ENCODE results near the gene TMEM178B.
"Not testable (repeated sequence)": the region's sequence is repeated elsewhere in the genome, so short reads cannot be mapped to it uniquely, and the experiment has no call there.

TMEM178B gene

GRCh38 chr7:141045842-141046620 lies 27.8 kb upstream of the TMEM178B start:
- no peaks in the 10 kb centered on the region for H3K9me3 ChIP-seq (ENCODE audit: control insufficient read depth, insufficient read depth, low read length)
- WGBS (ENCODE audit: insufficient coverage, insufficient read length), result no CpG with 5 or more reads among the region's 7 CpGs
- no peak for DNase-seq (ENCODE audit: low read depth, low spot score)
- no peaks in the 10 kb centered on the region for H3K36me3 ChIP-seq (ENCODE audit: control insufficient read depth, insufficient read depth, low read length)
- no peaks in the 10 kb centered on the region for H3K27me3 ChIP-seq (ENCODE audit: control insufficient read depth, insufficient read depth, low read length)
- no peak overlapping the region for H3K4me3 ChIP-seq (ENCODE audit: low read length)
- no peak overlapping the region for H3K27ac ChIP-seq (ENCODE audit: low read length)
- H3K4me1 ChIP-seq (ENCODE audit: control insufficient read depth, insufficient read depth, low read length), result no peaks in the 10 kb centered on the region

GRCh38 chr7:141053626-141054025 lies 20.2 kb upstream of the TMEM178B start:
- Histone ChIP-seq H3K27ac (ENCODE audit: low read length) (no peak overlapping the region), H3K27me3 (ENCODE audit: control insufficient read depth, insufficient read depth, low read length) (no peaks in the 10 kb centered on the region), H3K4me3 (ENCODE audit: low read length) (no peak overlapping the region), H3K36me3 (ENCODE audit: control insufficient read depth, insufficient read depth, low read length) (no peaks in the 10 kb centered on the region), H3K4me1 (ENCODE audit: control insufficient read depth, insufficient read depth, low read length) (no peaks in the 10 kb centered on the region), H3K9me3 (ENCODE audit: control insufficient read depth, insufficient read depth, low read length) (no peaks in the 10 kb centered on the region)
- no CpG with 5 or more reads among the region's 9 CpGs for WGBS (ENCODE audit: insufficient coverage, insufficient read length)
- DNase-seq (ENCODE audit: low read depth, low spot score), result no peak

- no peak for DNase-seq (ENCODE audit: low read depth, low spot score)
- H3K9me3 ChIP-seq (ENCODE audit: control insufficient read depth, insufficient read depth, low read length), result no peaks in the 10 kb centered on the region
- no peaks in the 10 kb centered on the region for H3K27me3 ChIP-seq (ENCODE audit: control insufficient read depth, insufficient read depth, low read length)
- H3K27ac ChIP-seq (ENCODE audit: low read length), result no peak overlapping the region
- WGBS (ENCODE audit: insufficient coverage, insufficient read length), result no CpG with 5 or more reads among the region's 4 CpGs
- no peak overlapping the region for H3K4me3 ChIP-seq (ENCODE audit: low read length)
- H3K4me1 ChIP-seq (ENCODE audit: control insufficient read depth, insufficient read depth, low read length), result no peaks in the 10 kb centered on the region
- no peaks in the 10 kb centered on the region for H3K36me3 ChIP-seq (ENCODE audit: control insufficient read depth, insufficient read depth, low read length)
Measured at GRCh38 chr7:141055146-141055545, 18.7 kb upstream of the TMEM178B start.

- H3K4me3 ChIP-seq (ENCODE audit: low read length), result no peak overlapping the region
- no peaks in the 10 kb centered on the region for H3K36me3 ChIP-seq (ENCODE audit: control insufficient read depth, insufficient read depth, low read length)
- no peak for DNase-seq (ENCODE audit: low read depth, low spot score)
- H3K27me3 ChIP-seq (ENCODE audit: control insufficient read depth, insufficient read depth, low read length), result no peaks in the 10 kb centered on the region
- H3K9me3 ChIP-seq (ENCODE audit: control insufficient read depth, insufficient read depth, low read length), result no peaks in the 10 kb centered on the region
- no peak overlapping the region for H3K27ac ChIP-seq (ENCODE audit: low read length)
- H3K4me1 ChIP-seq (ENCODE audit: control insufficient read depth, insufficient read depth, low read length), result no peaks in the 10 kb centered on the region
- WGBS (ENCODE audit: insufficient coverage, insufficient read length), result no CpG with 5 or more reads among the region's 3 CpGs
Measured at GRCh38 chr7:141057788-141058187, 16.1 kb upstream of the TMEM178B start.

GRCh38 chr7:141067856-141068255 lies 6.0 kb upstream of the TMEM178B start:
- not testable (repeated sequence) for DNase-seq (ENCODE audit: low read depth, low spot score); H3K4me3 ChIP-seq (ENCODE audit: low read length); H3K4me1 ChIP-seq (ENCODE audit: control insufficient read depth, insufficient read depth, low read length); H3K36me3 ChIP-seq (ENCODE audit: control insufficient read depth, insufficient read depth, low read length); H3K9me3 ChIP-seq (ENCODE audit: control insufficient read depth, insufficient read depth, low read length); H3K27me3 ChIP-seq (ENCODE audit: control insufficient read depth, insufficient read depth, low read length); H3K27ac ChIP-seq (ENCODE audit: low read length)
- no CpG with 5 or more reads among the region's 16 CpGs for WGBS (ENCODE audit: insufficient coverage, insufficient read length)

- Histone ChIP-seq H3K4me1 (ENCODE audit: control insufficient read depth, insufficient read depth, low read length) (peaks cover 2% of the 10 kb centered on the region; the same call in 1 of the 2 replicates), H3K27me3 (ENCODE audit: control insufficient read depth, insufficient read depth, low read length) (peaks cover 7% of the 10 kb centered on the region; the same call in 1 of the 2 replicates), H3K9me3 (ENCODE audit: control insufficient read depth, insufficient read depth, low read length) (no peaks in the 10 kb centered on the region), H3K4me3 (ENCODE audit: low read length) (peak overlapping the region; percentile 42; the same call in 1 of the 2 replicates), H3K36me3 (ENCODE audit: control insufficient read depth, insufficient read depth, low read length) (no peaks in the 10 kb centered on the region; the same call in 1 of the 2 replicates), H3K27ac (ENCODE audit: low read length) (no peak overlapping the region)
- DNase-seq (ENCODE audit: low read depth, low spot score), result peak; percentile 74
- no CpG with 5 or more reads among the region's 30 CpGs for WGBS (ENCODE audit: insufficient coverage, insufficient read length)
Measured at GRCh38 chr7:141071260-141071854, 2.5 kb upstream of the TMEM178B start.

GRCh38 chr7:141071855-141072547 lies 1.9 kb upstream of the TMEM178B start:
- no peak for DNase-seq (ENCODE audit: low read depth, low spot score)
- WGBS (ENCODE audit: insufficient coverage, insufficient read length), result no CpG with 5 or more reads among the region's 21 CpGs
- peak overlapping the region; percentile 51; the same call in 1 of the 2 replicates for H3K4me3 ChIP-seq (ENCODE audit: low read length)
- peaks cover 7% of the 10 kb centered on the region; the same call in 1 of the 2 replicates for H3K27me3 ChIP-seq (ENCODE audit: control insufficient read depth, insufficient read depth, low read length)
- no peaks in the 10 kb centered on the region for H3K9me3 ChIP-seq (ENCODE audit: control insufficient read depth, insufficient read depth, low read length)
- no peak overlapping the region for H3K27ac ChIP-seq (ENCODE audit: low read length)
- H3K36me3 ChIP-seq (ENCODE audit: control insufficient read depth, insufficient read depth, low read length), result no peaks in the 10 kb centered on the region; the same call in 1 of the 2 replicates
- H3K4me1 ChIP-seq (ENCODE audit: control insufficient read depth, insufficient read depth, low read length), result peaks cover 2% of the 10 kb centered on the region; the same call in 1 of the 2 replicates

- no peak for DNase-seq (ENCODE audit: low read depth, low spot score)
- H3K4me1 ChIP-seq (ENCODE audit: control insufficient read depth, insufficient read depth, low read length), result peaks cover 2% of the 10 kb centered on the region; the same call in 1 of the 2 replicates
- H3K27ac ChIP-seq (ENCODE audit: low read length), result no peak overlapping the region
- H3K9me3 ChIP-seq (ENCODE audit: control insufficient read depth, insufficient read depth, low read length), result no peaks in the 10 kb centered on the region
- peaks cover 7% of the 10 kb centered on the region; the same call in 1 of the 2 replicates for H3K27me3 ChIP-seq (ENCODE audit: control insufficient read depth, insufficient read depth, low read length)
- peak overlapping the region; percentile 51 for H3K4me3 ChIP-seq (ENCODE audit: low read length)
- no CpG with 5 or more reads among the region's 61 CpGs for WGBS (ENCODE audit: insufficient coverage, insufficient read length)
- H3K36me3 ChIP-seq (ENCODE audit: control insufficient read depth, insufficient read depth, low read length), result no peaks in the 10 kb centered on the region; the same call in 1 of the 2 replicates
Measured at GRCh38 chr7:141072548-141073172, 1.2 kb upstream of the TMEM178B start.

- H3K36me3 ChIP-seq (ENCODE audit: control insufficient read depth, insufficient read depth, low read length), result no peaks in the 10 kb centered on the region; the same call in 1 of the 2 replicates
- peak overlapping the region; percentile 51 for H3K4me3 ChIP-seq (ENCODE audit: low read length)
- H3K27me3 ChIP-seq (ENCODE audit: control insufficient read depth, insufficient read depth, low read length), result peaks cover 7% of the 10 kb centered on the region; the same call in 1 of the 2 replicates
- no peak for DNase-seq (ENCODE audit: low read depth, low spot score)
- H3K27ac ChIP-seq (ENCODE audit: low read length), result no peak overlapping the region
- H3K4me1 ChIP-seq (ENCODE audit: control insufficient read depth, insufficient read depth, low read length), result peaks cover 2% of the 10 kb centered on the region; the same call in 1 of the 2 replicates
- no CpG with 5 or more reads among the region's 60 CpGs for WGBS (ENCODE audit: insufficient coverage, insufficient read length)
- H3K9me3 ChIP-seq (ENCODE audit: control insufficient read depth, insufficient read depth, low read length), result no peaks in the 10 kb centered on the region
Measured at GRCh38 chr7:141073173-141073640, 657 bp upstream of the TMEM178B start.
